ENCODE results near the gene RFX3. TPM values are rescaled to one million over a fixed set of nuclear protein-coding genes. Genes with fewer than 3 reads are reported as not detected.

The RFX3 gene
- total RNA-seq, 1 experiment from 2014 or later = 7.4 TPM

DNA sequence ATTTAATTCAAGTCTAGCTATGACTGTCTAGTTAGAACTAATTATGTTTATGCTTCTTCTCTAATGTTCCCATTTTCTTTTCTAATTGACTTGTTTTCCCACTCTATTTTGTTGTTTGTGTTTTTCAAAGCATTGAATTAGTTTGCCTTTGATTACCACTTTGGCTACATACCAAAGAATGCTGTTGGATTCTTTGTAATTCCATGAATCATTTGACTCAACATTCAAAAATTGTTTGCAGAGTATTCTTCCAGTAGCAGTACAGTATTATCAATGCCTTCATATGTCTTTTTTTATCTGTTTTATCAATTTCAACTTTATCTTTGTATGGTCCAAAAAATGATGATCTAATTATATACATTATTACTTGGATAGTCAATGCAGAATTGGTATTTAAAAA, 288.7 kb downstream of the RFX3 start:
- Histone ChIP-seq H3K27ac (ENCODE audit: low read depth, low read length, poor library complexity, severe bottlenecking) (no peak overlapping the region), H3K4me3 (ENCODE audit: low read depth, low read length, poor library complexity, severe bottlenecking) (no peak overlapping the region), H3K27me3 (replicated peaks; ENCODE audit: insufficient read depth, low read depth, low read length, poor library complexity) (no peaks in the 10 kb centered on the region), H3K4me1 (ENCODE audit: insufficient read depth, low read length, poor library complexity, severe bottlenecking) (peaks cover 6% of the 10 kb centered on the region), H3K36me3 (ENCODE audit: insufficient read depth, low read length, poor library complexity, severe bottlenecking) (no peaks in the 10 kb centered on the region), H3K9me3 (ENCODE audit: low read depth, low read length, poor library complexity, severe bottlenecking) (no peaks in the 10 kb centered on the region)
- POLR2A ChIA-PET (ENCODE audit: low non-redundant PET) = no interaction called here
- TF ChIP-seq, protein P1, sequence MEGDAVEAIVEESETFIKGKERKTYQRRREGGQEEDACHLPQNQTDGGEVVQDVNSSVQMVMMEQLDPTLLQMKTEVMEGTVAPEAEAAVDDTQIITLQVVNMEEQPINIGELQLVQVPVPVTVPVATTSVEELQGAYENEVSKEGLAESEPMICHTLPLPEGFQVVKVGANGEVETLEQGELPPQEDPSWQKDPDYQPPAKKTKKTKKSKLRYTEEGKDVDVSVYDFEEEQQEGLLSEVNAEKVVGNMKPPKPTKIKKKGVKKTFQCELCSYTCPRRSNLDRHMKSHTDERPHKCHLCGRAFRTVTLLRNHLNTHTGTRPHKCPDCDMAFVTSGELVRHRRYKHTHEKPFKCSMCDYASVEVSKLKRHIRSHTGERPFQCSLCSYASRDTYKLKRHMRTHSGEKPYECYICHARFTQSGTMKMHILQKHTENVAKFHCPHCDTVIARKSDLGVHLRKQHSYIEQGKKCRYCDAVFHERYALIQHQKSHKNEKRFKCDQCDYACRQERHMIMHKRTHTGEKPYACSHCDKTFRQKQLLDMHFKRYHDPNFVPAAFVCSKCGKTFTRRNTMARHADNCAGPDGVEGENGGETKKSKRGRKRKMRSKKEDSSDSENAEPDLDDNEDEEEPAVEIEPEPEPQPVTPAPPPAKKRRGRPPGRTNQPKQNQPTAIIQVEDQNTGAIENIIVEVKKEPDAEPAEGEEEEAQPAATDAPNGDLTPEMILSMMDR (conservative IDR thresholded peaks at IDR 0.05; ENCODE audit: low read depth, low read length) = no peak
- TF ChIP-seq EZH2 (IDR thresholded peaks at IDR 0.05; ENCODE audit: borderline replicate concordance, low read depth, low read length, poor library complexity, severe bottlenecking) = no peak
- no peak for DNase-seq (ENCODE audit: low spot score)
- intact Hi-C loops (cut with micrococcal nuclease; ENCODE audit: unreplicated experiment) = no loop called here
- CTCF ChIA-PET = no interaction called here
- no TSS peak for BruUV-seq (replicated peaks)

DNA sequence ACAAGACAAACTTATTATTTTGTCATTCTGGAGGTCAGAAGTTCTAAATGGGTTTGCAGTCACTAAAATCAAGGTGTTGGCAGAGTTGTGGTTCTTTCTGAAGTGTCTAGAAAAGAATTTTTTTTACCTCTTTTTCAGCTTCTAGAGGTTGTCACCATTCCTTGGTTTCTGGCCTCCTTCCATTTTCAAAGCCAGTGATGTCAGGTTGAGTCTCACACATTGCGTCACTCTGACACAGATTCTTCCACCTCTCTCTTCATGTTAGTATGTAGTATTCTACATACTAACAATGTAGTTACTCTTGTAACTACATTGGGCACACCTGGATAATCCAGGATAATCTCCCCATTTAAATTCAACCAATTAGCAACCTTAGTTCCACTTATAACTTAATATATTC, 290.3 kb downstream of the RFX3 start:
- CTCF ChIA-PET = no interaction called here
- no peak overlapping the region for H3K4me3 ChIP-seq (ENCODE audit: low read depth, low read length, poor library complexity, severe bottlenecking)
- H3K27me3 ChIP-seq (replicated peaks; ENCODE audit: insufficient read depth, low read depth, low read length, poor library complexity) = no peaks in the 10 kb centered on the region
- no peaks in the 10 kb centered on the region for H3K9me3 ChIP-seq (ENCODE audit: low read depth, low read length, poor library complexity, severe bottlenecking)
- no TSS peak for BruUV-seq (replicated peaks)
- intact Hi-C loops (cut with micrococcal nuclease; ENCODE audit: unreplicated experiment) = no loop called here
- TF ChIP-seq, protein P1 (conservative IDR thresholded peaks at IDR 0.05; ENCODE audit: low read depth, low read length) = no peak
- TF ChIP-seq EZH2 (IDR thresholded peaks at IDR 0.05; ENCODE audit: borderline replicate concordance, low read depth, low read length, poor library complexity, severe bottlenecking) = no peak
- H3K4me1 ChIP-seq (ENCODE audit: insufficient read depth, low read length, poor library complexity, severe bottlenecking) = no peaks in the 10 kb centered on the region
- DNase-seq (ENCODE audit: low spot score) = no peak
- POLR2A ChIA-PET (ENCODE audit: low non-redundant PET) = no interaction called here
- H3K36me3 ChIP-seq (ENCODE audit: insufficient read depth, low read length, poor library complexity, severe bottlenecking) = no peaks in the 10 kb centered on the region
- no peak overlapping the region for H3K27ac ChIP-seq (ENCODE audit: low read depth, low read length, poor library complexity, severe bottlenecking)

DNA sequence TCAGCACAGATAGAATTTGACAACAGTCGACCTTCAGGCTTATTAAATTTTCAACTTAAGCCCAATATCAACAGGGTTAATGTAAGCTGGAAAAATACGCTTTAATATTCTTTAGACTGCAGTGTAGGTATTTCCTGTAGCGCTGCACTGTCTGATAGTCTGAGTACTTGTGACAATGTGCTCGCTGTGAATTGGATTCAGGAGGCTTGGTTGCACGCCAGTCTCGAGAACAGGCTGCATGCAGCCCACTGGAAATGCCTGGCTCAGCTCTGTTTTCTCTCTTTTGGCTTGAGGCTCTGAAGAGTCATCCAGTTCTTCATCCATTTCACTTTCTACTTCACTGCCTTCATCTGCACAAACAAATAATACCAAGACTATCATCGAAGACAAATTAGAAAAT, 300.9 kb downstream of the RFX3 start:
- H3K27me3 ChIP-seq (replicated peaks; ENCODE audit: insufficient read depth, low read depth, low read length, poor library complexity) = no peaks in the 10 kb centered on the region
- peaks cover 4% of the 10 kb centered on the region for H3K4me1 ChIP-seq (ENCODE audit: insufficient read depth, low read length, poor library complexity, severe bottlenecking)
- POLR2A ChIA-PET (ENCODE audit: low non-redundant PET) = interaction anchor here (0.6 kb wide), 1 partner anchor 40 kb away, joined by 4 read pairs; no protein-coding TSS in a partner anchor
- BruUV-seq (replicated peaks) = no TSS peak
- H3K36me3 ChIP-seq (ENCODE audit: insufficient read depth, low read length, poor library complexity, severe bottlenecking) = no peaks in the 10 kb centered on the region
- no peak overlapping the region for H3K4me3 ChIP-seq (ENCODE audit: low read depth, low read length, poor library complexity, severe bottlenecking)
- CTCF ChIA-PET = no interaction called here
- no peak overlapping the region for H3K27ac ChIP-seq (ENCODE audit: low read depth, low read length, poor library complexity, severe bottlenecking)
- TF ChIP-seq EZH2 (IDR thresholded peaks at IDR 0.05; ENCODE audit: borderline replicate concordance, low read depth, low read length, poor library complexity, severe bottlenecking) = no peak
- TF ChIP-seq, protein P1 (conservative IDR thresholded peaks at IDR 0.05; ENCODE audit: low read depth, low read length) = no peak
- peak; percentile 36 for DNase-seq (ENCODE audit: low spot score)
- intact Hi-C loops (cut with micrococcal nuclease; ENCODE audit: unreplicated experiment) = no loop called here
- H3K9me3 ChIP-seq (ENCODE audit: low read depth, low read length, poor library complexity, severe bottlenecking) = no peaks in the 10 kb centered on the region
